ENCODE results near the gene CELSR1.

CELSR1 gene

DNA sequence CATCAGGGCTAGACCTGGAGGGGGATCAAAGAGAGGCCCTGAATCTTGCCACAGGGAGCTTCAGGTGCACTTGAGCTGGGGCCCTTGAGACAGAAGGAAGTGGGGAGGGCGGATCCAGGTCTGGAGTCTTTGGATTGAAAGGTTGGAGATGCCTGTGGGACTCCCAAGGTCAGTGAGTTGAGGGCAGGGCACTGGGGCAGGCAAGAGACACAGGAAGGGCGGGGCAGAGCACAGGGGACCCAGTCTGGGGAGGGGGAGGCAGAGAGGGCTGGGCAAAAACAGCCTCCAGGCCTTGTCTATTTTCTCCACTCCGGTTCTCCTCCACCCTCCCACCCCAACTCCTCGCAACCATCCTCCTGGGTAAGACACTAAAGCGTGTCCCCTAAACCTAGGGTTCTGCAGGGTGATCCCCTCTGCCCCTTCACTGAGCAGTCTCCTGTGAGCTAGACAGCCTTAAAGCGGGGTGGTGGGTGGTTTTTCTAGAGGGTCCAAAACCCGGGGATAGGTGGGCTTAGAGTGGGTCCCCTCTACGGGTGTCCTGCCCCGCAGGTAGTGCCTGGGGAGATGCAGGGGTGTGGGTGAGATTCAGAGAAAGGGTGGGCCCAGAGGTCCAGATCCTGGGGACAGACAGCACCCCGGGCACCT lies 38.6 kb upstream of the CELSR1 start:
- DNase-seq: no peak

- no peak for DNase-seq
Observed at GRCh38 chr22:46574993-46575910, 37.8 kb upstream of the CELSR1 start.

- no peak for DNase-seq
Observed at GRCh38 chr22:46574438-46574992, 37.1 kb upstream of the CELSR1 start.

- DNase-seq: no peak
Observed at GRCh38 chr22:46573781-46574437, 36.5 kb upstream of the CELSR1 start.

- DNase-seq: no peak
Observed at GRCh38 chr22:46572911-46573780, 35.7 kb upstream of the CELSR1 start.

DNA sequence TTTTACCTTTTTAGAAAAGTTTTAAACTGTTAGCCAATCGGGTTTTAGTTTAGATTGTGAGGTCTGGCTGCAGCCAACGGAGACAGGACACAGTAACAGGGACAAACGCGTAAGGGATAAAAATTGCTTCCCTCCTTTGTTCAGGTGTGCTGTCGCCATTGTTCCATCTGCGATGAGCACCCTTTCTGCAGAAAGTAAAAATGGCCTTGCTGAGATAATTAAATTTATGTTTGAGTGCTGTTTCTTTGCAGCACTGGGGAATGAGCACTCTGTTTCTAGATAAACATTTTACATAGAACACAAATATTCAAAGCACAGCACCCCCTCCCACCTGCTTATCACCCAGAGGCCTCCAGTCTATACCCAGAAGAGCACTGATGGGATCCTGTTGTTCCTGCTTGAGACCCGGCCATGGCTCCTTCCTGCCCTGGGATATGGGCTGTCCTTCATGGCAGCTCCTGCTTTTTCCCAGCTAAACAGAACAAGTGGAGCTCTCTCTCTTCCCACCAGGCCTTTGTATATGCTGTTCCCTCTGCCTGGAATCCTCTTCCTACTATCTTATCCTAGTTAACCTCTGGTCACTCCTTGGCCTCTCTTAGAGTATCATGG lies 34.3 kb upstream of the CELSR1 start:
- no peak for DNase-seq

DNA sequence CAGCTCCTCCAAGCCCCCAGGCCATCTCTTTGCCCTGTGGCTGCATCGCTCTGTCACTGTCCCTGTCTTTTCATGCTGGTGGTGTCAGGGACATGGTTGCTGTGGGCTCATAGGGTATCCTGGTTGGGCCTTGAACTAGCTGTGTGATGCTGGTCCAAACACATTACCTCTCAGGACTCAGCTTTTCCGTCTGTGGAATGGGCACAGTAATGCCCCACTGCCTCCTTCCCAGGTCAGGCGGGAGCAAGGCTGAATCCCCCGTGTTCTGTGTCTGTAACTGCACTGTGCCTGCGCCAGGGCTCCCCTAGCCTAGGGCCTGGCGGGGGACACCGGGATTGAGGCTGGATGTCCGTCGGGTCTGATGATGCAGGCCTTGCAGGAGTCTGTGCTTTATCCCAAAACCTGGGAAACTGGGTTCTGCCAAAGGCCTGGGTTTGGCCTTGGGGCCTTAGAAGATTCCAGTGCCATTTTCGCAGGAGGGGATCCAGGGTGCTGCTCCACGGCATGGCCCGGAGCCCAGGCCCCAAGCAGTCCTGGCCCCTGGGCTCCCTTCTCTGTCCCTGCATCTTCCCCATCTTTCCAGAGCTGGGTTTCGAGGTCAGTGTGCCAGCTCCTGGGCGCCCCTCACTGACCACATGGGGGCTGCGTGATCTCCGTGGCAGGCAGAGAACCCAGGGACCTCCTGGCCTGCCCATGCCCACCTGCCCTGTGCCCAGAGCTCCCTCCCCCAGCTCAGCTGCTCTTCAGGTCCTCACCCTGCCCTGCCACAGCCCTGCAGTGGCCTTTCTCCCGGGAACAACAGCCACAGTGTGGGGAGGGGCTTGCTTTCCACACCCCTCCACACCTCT lies 32.7 kb upstream of the CELSR1 start:
- DNase-seq: no peak

DNA sequence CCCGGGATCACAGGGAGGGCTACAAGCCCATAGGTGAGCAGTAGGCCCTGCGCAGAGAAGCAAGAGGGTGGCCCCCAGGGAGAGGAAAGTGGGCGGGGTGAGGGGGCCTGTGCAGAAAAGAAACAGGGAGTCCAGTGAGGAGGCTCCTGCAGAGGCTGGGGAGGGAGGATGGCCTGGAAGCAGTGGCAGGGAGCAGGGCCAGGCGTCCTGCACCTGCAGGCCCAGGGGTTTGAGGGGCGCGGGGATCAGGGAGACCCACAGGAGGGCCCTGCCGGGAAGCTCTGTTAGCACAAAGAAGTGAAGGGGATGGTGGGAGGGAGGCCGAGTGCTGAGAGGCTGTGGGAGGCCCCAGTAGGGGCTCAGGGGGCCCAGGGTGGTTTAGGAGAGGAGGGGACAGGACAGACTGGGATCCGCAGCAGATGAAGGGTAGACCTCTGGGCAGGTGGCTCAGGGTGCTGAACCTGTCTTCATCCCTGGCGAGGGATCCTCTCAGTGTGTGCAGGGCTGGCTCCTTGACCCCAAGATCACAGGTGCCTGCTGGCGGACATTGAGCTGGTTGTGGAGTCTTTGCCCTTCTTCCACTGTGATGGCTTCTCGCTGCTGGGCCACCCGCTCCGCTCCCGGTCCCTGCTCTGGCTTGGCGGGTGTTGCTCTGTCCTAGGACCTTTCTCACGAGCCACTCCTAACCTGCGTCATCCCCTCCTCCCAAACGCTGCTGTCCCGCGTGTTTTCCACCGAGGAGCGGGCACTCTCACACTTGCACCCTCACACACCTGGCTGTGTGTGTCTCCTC lies 31.8 kb upstream of the CELSR1 start:
- DNase-seq: no peak

- DNase-seq: peak; percentile 9
Observed at GRCh38 chr22:46568102-46568809, 30.8 kb upstream of the CELSR1 start.

GRCh38 chr22:46567471-46567870 lies 30.1 kb upstream of the CELSR1 start:
- no peak for DNase-seq

- no peak for DNase-seq
Observed at GRCh38 chr22:46564084-46564714, 26.8 kb upstream of the CELSR1 start.

GRCh38 chr22:46563381-46564083 lies 26.1 kb upstream of the CELSR1 start:
- DNase-seq: peak; percentile 84

GRCh38 chr22:46561435-46561905 lies 24.1 kb upstream of the CELSR1 start:
- peak; percentile 21 for DNase-seq

- no peak for DNase-seq
Observed at GRCh38 chr22:46560696-46561295, 23.4 kb upstream of the CELSR1 start.

DNA sequence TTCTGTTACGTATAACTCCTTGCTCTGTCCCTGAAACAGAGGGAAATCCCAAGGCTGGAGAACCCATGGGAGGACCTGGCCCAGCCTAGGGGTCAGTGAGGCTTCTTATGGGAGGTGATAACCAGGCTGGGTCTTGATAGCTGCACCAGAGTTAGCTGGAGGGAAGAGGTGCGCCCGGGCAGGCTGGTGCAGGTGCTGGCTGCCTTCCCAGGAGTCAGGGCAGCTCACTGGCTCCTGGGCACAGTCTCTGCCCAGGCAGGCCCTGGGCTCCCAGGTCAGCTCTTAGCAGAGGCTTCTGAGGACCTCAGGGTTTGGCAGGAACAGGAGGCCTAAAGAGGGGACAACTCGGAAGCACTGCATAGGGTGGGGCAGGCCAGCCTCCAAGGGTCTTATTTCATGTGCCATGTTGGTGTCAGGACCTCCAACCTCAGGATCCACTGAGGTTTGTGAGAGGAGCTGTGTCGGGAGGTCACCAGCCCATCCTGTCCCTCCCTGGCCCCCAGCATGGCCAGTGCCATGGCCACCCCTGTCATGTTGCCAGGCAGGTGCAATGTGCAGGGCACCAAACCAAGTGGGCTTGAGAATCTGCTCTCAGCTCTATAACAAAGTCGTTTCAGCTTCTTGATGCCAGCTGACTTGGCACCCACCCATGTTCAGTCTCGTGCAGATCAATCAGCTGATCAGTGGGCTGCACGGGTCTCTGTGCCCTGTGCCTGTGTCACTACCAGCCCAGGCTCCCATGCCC lies 20.5 kb upstream of the CELSR1 start:
- DNase-seq: no peak

- no peak for DNase-seq
Observed at GRCh38 chr22:46556775-46557174, 19.4 kb upstream of the CELSR1 start.

DNA sequence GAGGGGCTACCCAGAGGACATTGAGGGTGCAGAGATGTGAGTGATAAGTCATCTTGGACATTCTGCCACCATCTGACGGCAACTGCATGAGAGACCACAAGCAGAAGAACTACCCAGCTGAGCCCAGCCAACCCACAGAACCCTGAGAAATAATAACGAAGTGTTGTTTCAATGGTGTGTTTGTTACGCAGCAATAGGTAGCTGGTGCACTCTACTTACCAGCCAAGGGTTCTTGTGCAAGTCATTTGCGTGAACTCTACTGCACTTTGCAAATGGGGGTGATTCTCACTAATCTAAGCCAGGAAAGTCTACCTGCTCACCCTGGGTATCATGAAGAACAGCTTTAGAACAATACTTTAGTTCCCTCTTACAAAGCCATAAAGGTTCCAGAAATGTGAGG lies 15.8 kb upstream of the CELSR1 start:
- no peak for DNase-seq

Data from NCI-H345 (cell line).